Measurements from ENCODE around the gene DLG2.

- no peak for TF ChIP-seq FOXJ3 (CRISPR knock-in tag; IDR thresholded peaks at IDR 0.05; ENCODE audit: borderline replicate concordance)
- no peak for TF ChIP-seq CTCF (IDR thresholded peaks at IDR 0.05)
- no peak for TF ChIP-seq GABPB1 (CRISPR knock-in tag; IDR thresholded peaks at IDR 0.05)
- TF ChIP-seq CREB1 (CRISPR knock-in tag; IDR thresholded peaks at IDR 0.05), result no peak
Measured at GRCh38 chr11:85040166-85040565, 587.0 kb downstream of the DLG2 start.

Data from WTC11 (cell line).